Measurements from ENCODE around the gene LRIT3.

The LRIT3 gene

GRCh38 chr4:109847896-109848442 is at the start of gene LRIT3:
TSS of gene LRIT3 (plus strand) at chr4:109848107. CDS start at chr4:109848202, 95 bp downstream.
- no peak for DNase-seq

- DNase-seq: no peak
These were observed 49.0 kb upstream of the LRIT3 start for GRCh38 chr4:109798866-109799265.

DNA sequence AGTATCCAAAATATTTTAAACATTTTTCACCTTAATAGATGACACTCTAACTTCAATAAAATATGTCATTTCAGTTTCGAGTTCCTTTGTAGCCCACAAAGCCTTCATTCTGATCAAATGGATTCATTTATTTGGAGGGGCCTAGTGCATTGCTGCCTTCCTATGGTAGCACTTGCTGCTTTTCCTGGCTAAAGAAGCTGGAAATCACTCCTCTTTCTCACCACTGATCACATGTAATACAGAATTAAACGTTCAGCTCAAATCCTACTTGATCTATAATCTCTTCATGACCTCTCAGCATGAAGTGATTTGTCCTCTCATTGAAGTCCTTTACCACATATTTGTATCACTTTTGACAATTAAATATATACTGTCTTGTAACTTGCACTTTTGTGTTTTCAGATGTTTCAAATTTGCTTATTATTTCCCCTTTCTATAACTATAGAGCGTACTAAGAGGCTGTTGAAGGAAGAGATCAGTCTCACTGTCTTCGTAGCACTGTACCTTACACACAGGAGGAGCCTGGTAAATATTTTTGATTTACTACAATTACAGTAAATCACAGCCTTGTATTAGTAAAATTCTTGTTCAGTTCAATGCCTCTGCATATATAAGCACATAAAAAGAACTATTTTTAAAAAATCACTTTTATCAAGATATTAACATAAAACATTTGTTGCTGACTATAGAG is 46.7 kb upstream of the LRIT3 start:
- DNase-seq: no peak

- no peak for DNase-seq
These were observed 46.0 kb upstream of the LRIT3 start, which contains the start of gene CFI for GRCh38 chr4:109801895-109802319. TSS of gene CFI (minus strand) at chr4:109801999. CDS start at chr4:109801971, 28 bp downstream.

DNA sequence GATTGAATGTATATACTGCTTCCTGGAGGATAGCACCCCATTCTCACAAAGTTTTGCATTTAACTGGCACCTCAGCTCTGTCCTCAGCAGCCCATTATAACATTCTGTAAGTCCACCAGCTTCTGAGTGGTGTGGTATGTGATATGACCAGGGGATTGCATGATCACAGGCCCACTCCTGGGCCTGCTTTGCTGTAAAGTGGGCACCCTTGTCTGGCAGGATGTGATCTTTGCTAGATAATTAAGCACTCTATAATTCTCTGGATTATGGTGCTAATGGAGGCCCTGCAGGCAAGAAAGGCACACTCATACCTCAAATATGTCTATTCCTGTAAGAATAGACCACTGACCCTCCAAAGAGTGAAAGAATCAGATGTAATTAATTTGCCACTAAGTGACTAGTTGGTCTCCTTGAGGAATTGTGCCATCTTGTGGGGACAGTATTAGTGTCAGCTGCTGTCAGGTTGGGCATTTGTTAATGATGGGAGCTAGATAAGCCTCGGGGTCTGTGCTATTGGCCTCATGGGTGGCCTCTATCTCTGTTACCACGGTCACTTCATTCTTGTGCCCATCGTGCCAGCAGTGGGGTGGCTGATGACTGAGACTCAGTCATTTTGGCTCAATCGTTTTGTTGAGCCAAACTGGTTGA is 43.9 kb upstream of the LRIT3 start:
- DNase-seq: no peak

- DNase-seq: no peak
These were observed 38.3 kb upstream of the LRIT3 start for GRCh38 chr4:109809655-109810054.

GRCh38 chr4:109810552-109811387 is 37.1 kb upstream of the LRIT3 start:
- no peak for DNase-seq

- DNase-seq: no peak
These were observed 36.2 kb upstream of the LRIT3 start for GRCh38 chr4:109811707-109812106.

- DNase-seq: peak; percentile 53
These were observed 32.5 kb upstream of the LRIT3 start, which contains the start of gene GAR1 for GRCh38 chr4:109815151-109816081. TSS of gene GAR1 (plus strand) at chr4:109815762. CDS start at chr4:109816165, 403 bp downstream.

- DNase-seq: no peak
These were observed 31.8 kb upstream of the LRIT3 start for GRCh38 chr4:109816082-109816442.

GRCh38 chr4:109816894-109817293 is 31.0 kb upstream of the LRIT3 start:
- no peak for DNase-seq

DNA sequence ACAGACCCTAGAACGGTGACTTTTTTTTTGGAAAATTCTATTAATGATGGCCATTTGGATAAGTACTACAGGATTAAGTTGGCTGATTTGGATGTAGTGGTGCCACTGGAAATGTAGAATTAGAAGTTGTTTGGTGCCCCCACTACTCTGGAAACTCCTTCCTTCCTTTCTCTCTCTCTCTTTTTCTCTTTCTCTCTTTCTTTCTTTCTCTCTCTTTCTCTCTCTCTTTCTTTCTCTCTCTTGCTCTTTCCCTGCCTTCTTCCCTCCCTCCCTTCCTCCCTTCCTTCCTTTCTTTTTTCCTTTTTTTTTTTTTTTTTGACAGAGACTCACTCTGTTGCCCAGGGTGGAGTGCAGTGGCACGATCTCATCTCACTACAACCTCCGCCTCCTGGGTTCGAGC is 29.6 kb upstream of the LRIT3 start:
- DNase-seq: no peak

DNA sequence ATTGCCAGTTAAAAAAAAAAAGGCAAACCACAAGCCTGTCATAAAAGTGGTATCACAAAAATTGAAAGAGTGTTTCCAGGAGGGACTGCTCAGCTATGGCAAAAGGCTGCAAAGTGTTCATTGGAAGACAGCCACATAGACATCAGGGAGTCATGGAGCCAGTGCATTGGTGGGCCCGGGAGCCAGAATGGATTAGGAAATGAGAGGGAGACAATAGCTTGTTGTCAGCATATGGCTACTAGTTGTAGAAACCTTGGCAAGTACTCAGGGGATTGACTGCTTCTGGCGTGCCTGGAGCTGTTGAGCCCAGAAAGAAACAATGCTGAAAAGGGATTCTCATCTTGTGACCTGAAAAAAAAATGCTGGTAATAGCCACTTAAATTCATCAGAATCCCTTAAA is 27.3 kb upstream of the LRIT3 start:
- DNase-seq: no peak

DNA sequence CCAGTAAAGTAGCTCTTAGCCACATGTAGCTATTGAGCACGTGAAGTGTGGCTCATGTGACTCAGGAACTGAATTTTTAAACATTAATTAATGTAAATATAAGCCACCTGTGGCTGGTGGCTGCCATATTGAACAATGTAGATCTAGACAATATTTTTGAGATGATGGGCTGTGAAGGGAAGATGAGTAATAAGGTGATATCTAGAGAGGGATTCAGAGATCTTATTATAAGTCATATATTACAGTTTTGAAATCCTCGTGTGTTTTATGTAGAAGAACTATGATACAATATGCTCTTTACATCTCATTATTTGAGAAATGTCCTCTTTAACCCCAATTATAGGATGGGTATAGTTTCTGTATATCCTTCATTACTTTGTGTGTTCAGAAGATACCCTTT is 26.7 kb upstream of the LRIT3 start:
- no peak for DNase-seq

GRCh38 chr4:109826719-109827118 is 21.2 kb upstream of the LRIT3 start:
- no peak for DNase-seq

- DNase-seq: no peak
These were observed 20.2 kb upstream of the LRIT3 start, which contains the start of gene RRH for GRCh38 chr4:109827672-109828071. TSS of gene RRH (plus strand) at chr4:109827972. CDS start at chr4:109828028, 56 bp downstream.

DNA sequence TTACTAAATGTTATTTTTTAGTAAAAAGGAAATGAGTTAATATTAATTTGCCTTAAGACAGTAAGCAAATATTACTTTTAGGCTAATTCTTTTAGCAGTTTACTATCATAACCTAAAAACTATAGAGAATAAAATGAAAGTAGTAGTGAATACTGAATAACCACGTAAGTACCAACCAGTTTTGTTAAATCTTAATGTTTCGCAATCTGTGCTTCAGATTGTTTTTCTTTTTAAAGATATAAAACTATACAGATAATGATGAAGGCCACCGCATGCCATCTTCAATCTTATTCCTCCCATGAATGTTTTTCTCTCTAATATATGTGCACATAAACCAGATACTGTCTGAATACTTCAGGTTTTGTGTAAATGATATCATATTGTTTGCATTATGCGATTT is 14.2 kb upstream of the LRIT3 start:
- no peak for DNase-seq

GRCh38 chr4:109836985-109837384 is 10.9 kb upstream of the LRIT3 start:
- DNase-seq: no peak

GRCh38 chr4:109846395-109847098 is 1.4 kb upstream of the LRIT3 start:
- no peak for DNase-seq

- no peak for DNase-seq
These were observed 594 bp downstream of the LRIT3 start for GRCh38 chr4:109848501-109848900.

DNA sequence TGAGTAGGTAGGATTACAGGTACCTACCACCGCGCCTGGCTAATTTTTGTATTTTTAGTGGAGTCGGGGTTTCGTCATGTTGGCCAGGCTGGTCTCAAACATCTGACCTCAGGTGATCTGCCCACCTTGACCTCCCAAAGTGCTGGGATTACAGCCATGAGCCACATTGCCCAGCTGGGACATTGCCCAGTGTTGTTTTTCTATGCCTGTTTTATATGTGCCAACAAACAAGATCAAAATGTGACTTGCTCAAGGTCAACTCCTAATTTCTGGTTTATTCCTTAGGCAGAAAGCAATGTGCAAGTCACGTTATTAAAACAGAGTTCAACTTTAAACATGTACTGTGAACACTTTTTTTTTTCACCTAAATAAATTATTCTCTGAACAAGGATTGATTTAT is 2.7 kb downstream of the LRIT3 start:
- no peak for DNase-seq

All from NCI-H2029 treated with DMSO at 0.1 percent for 48 hours (cell line).